Left ventricle myocardium inferior (tissue), 1 donor: Measurements from ENCODE around the gene DMXL2. TPM values are rescaled to one million over a fixed set of nuclear protein-coding genes. Genes with fewer than 3 reads are reported as not detected.

ENCODE experiments used
- DNase-seq: peaks from one replicate; pipeline ENCODE4 v3.0.0-alpha.2; 2020
- H3K27ac ChIP-seq: fragments of 200-600 bp; replicated peaks from 2 replicates; pipeline ENCODE4 v1.8.0; 2021
- H3K27me3 ChIP-seq: fragments of 200-600 bp; 2 replicates; pipeline ENCODE4 v1.8.0; 2021; ENCODE audit warnings: low read depth
- H3K36me3 ChIP-seq: fragments of 200-600 bp; 2 replicates; pipeline ENCODE4 v1.8.0; 2021
- H3K4me1 ChIP-seq: fragments of 200-600 bp; 2 replicates; pipeline ENCODE4 v1.8.0; 2021
- H3K4me3 ChIP-seq: fragments of 200-600 bp; 2 replicates; pipeline ENCODE4 v1.8.0; 2021; ENCODE audit warnings: mild to moderate bottlenecking, moderate library complexity
- H3K9me3 ChIP-seq: fragments of 200-600 bp; replicated peaks from 2 replicates; pipeline ENCODE4 v1.8.0; 2021
- intact Hi-C: fragments of 100-400 bp; cut with micrococcal nuclease; formaldehyde crosslinking; loops from one replicate; pipeline ENCODE4 v1.11.0; 2022
- long read RNA-seq: library from polyadenylated mRNA; unstranded; transcript quantifications from one replicate; pipeline ENCODE4 v2.0.0, GENCODE V29; 2021
- total RNA-seq: library from RNA; stranded (reverse); fragmentation: NEBNext Ultra II Directional; extraction: Animal tissue kit (Norgen Biotek cat#: 25700); gene quantifications from one replicate; pipeline ENCODE4 v1.2.1, GENCODE V29; 2021
- TF ChIP-seq, protein P1 (sequence below): fragments of 200-600 bp; IDR thresholded peaks from 2 replicates; pipeline ENCODE4 v1.8.0; 2021; ENCODE audit warnings: antibody characterized with exemption, mild to moderate bottlenecking, borderline replicate concordance
- donor health status: DM: no; HTN: yes; CAD: no; lungs with severe emphysema.

The DMXL2 gene, protein sequence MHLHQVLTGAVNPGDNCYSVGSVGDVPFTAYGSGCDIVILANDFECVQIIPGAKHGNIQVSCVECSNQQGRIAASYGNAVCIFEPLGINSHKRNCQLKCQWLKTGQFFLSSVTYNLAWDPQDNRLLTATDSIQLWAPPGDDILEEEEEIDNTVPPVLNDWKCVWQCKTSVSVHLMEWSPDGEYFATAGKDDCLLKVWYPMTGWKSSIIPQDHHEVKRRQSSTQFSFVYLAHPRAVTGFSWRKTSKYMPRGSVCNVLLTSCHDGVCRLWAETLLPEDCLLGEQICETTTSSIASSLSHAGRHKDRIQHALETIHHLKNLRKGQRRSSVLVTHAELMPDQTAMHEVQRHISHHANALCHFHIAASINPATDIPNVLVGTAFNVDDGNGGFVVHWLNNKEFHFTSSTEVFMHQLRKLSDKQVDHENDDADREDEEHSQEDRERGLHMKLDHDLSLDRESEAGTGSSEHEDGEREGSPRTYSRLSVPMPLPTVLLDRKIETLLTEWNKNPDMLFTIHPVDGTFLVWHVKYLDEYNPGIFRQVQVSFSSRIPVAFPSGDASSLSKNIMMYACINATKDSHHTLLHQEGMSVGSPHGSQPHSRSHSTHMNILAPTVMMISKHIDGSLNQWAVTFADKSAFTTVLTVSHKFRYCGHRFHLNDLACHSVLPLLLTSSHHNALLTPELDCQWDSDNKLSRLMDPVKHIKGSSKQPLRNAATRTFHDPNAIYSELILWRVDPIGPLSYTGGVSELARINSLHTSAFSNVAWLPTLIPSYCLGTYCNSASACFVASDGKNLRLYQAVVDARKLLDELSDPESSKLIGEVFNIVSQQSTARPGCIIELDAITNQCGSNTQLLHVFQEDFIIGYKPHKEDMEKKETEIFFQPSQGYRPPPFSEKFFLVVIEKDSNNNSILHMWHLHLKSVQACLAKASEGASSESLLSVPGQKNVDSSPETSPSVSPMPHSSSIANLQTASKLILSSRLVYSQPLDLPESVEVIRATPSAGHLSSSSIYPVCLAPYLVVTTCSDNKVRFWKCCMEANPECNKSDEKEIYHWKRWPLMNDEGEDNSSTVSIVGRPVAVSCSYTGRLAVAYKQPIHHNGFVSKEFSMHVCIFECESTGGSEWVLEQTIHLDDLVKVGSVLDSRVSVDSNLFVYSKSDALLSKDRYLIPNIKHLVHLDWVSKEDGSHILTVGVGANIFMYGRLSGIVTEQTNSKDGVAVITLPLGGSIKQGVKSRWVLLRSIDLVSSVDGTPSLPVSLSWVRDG (N-terminal part only)
- total RNA-seq, result 7.4 TPM
- long read RNA-seq, partial matches to known transcripts, result 0 of 1 reads
- long read RNA-seq, other reads (novel, unspliced or antisense), result 1 of 1 reads

DNA sequence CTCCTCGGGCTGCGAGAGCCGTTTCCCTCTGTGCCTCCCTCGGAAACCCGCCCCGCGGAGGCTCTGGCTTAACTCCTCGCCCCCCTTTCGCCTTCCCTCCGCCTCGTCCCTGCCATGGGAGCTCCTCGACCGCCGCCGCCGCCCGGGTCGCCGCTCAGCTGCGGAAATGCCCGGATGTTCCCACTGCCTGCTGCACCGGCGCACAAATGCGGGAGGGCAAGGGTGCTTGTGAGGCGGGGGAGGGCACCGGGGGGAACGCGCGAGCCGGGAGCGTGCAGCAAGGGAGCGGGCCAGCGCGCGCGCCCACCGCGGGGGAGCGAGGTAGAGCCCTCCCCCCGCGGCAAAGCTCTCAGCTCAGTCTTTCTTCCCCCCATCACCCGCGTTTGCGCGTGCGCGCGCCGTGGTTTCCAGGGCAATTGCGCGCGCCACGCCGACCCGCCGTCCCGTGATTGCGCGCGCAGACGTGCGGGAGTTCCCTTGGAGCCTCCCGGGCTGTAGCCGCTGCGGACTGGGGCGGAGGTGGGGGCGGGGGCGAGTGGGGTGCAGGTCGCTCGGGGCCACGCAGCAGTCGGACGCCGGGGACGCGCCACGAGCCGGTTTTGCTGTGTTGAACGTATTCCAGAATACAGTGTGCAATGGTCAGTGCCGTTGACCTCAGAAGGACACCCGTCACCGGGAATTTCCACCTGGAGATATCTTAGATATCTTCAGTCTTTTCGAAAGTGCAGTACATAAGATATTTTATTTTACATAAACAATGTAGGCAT lies at the start of gene DMXL2:
Gene DMXL2, minus strand, starts transcription at position 168 of the 767 bp plus-strand sequence. CDS start 226 bp downstream, outside the sequence.
- H3K4me1 ChIP-seq, result peaks cover 26% of the 10 kb centered on the region
- TF ChIP-seq, protein P1, sequence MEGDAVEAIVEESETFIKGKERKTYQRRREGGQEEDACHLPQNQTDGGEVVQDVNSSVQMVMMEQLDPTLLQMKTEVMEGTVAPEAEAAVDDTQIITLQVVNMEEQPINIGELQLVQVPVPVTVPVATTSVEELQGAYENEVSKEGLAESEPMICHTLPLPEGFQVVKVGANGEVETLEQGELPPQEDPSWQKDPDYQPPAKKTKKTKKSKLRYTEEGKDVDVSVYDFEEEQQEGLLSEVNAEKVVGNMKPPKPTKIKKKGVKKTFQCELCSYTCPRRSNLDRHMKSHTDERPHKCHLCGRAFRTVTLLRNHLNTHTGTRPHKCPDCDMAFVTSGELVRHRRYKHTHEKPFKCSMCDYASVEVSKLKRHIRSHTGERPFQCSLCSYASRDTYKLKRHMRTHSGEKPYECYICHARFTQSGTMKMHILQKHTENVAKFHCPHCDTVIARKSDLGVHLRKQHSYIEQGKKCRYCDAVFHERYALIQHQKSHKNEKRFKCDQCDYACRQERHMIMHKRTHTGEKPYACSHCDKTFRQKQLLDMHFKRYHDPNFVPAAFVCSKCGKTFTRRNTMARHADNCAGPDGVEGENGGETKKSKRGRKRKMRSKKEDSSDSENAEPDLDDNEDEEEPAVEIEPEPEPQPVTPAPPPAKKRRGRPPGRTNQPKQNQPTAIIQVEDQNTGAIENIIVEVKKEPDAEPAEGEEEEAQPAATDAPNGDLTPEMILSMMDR, result no peak
- H3K36me3 ChIP-seq, result no peaks in the 10 kb centered on the region
- peak within 1 kb of the TSS; percentile 83 for H3K27ac ChIP-seq
- no peaks in the 10 kb centered on the region for H3K27me3 ChIP-seq
- H3K4me3 ChIP-seq, result peak within 1 kb of the TSS; percentile 88
- intact Hi-C loops, result no loop called here
- H3K9me3 ChIP-seq, result no peaks in the 10 kb centered on the region
- DNase-seq, result peak; percentile 85

DNA sequence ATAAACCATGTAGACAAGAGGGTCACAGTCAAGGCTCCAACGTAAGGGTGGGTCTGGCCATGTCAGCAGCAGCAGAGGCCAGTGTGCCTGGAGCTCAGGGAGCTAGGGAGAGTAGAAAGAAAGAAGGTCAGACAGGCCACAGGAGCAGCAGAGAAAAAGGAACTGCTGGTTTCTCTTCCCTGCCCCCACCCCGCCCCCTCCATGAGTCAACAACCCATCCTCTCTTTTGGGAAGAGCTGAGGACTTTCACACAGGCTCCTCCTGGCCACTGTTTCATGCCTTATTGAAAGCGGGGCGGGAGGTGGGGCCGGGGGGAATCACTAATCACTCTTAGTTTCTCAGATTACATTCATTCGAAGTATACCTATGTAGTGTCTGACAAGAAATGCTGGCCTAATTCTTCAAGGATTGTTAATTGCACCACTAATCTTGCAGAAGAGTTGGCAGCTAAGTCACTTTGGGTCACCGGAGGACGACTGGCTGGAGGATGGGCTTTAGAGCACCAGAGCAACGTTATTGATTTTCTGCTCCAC lies 49.6 kb upstream of the DMXL2 start:
- H3K4me1 ChIP-seq, result no peaks in the 10 kb centered on the region
- no peak overlapping the region for H3K4me3 ChIP-seq
- TF ChIP-seq, protein P1, result no peak
- no peaks in the 10 kb centered on the region for H3K36me3 ChIP-seq
- H3K27me3 ChIP-seq, result peaks cover 50% of the 10 kb centered on the region
- H3K9me3 ChIP-seq, result no peaks in the 10 kb centered on the region
- DNase-seq, result peak; percentile 19
- intact Hi-C loops, result no loop called here
- H3K27ac ChIP-seq, result no peak overlapping the region

DNA sequence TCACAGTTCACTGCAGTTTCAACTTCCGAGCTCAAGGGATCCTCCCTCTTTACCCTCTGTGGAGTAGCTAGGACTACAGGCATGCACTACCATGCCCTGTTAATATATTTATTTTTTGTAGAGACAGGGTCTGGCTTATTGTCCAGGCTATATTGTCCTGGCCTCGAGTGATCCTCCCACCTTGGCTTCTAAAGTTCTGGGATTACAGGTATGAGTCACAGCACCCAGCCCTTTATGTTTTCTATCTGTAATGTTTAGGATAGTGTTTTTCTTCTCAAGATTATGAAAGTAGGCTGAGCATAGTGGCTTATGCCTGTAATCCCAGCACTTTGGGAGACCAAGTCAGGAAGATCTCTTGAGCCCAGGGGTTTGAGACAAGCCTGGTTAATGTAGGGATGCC lies 46.8 kb upstream of the DMXL2 start:
- Histone ChIP-seq H3K9me3 (no peaks in the 10 kb centered on the region), H3K4me3 (no peak overlapping the region), H3K27me3 (peaks cover 54% of the 10 kb centered on the region), H3K36me3 (no peaks in the 10 kb centered on the region), H3K27ac (no peak overlapping the region), H3K4me1 (no peaks in the 10 kb centered on the region)
- no peak for DNase-seq
- intact Hi-C loops, result no loop called here
- TF ChIP-seq, protein P1, result no peak

DNA sequence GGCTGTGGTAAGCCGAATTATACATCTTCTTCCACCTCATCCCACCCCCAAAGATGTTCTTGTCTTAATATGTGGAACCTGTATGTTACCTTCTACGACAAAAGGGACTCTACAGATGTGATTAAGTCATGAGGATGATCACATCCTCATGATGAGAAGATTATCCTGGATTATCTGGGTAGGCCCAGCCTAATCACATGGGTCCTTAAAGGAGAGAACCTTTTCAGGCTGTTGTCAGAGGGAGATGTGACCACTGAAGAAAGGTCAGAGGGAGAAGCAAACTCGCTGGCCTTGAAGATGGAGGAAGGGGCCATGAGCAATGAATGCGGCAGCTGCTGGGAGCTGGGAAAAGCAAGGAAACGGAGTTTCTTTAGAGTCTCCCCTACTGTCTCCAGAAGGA lies 45.9 kb upstream of the DMXL2 start:
- Histone ChIP-seq H3K4me1 (no peaks in the 10 kb centered on the region), H3K9me3 (no peaks in the 10 kb centered on the region), H3K27ac (no peak overlapping the region), H3K27me3 (peaks cover 49% of the 10 kb centered on the region), H3K36me3 (no peaks in the 10 kb centered on the region), H3K4me3 (no peak overlapping the region)
- intact Hi-C loops, result no loop called here
- DNase-seq, result no peak
- TF ChIP-seq, protein P1, result no peak
